Measurements from ENCODE around the gene RASGRP2.

The RASGRP2 gene

GRCh38 chr11:64736654-64737053 lies 7.3 kb downstream of the RASGRP2 start:
- no peak for FAIRE-seq

DNA sequence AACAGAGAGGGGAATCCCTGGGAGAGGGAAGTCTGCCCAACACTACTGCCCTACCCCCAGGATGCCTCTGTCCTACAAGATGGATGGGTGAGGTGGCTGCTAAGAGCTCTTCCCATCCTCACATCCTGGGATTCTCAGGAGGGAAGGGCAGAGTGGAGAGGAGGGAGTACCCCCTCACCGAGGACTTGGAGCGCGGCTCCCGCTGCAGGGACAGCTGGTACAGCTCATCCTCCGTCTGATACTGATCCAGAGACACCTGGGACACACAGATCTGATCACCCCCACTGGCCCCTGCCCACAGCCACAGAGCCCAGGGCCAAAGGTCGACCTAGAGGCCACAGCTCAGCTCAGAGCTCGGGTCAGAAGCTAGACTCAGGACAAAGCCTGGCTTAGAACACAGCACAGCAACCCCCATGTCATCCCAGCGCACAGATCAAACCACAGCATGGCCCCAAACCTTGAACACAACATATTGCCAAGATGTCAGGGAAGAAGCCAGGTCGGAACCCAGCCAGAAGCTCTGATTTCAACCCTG lies 8.2 kb downstream of the RASGRP2 start:
- FAIRE-seq: no peak

DNA sequence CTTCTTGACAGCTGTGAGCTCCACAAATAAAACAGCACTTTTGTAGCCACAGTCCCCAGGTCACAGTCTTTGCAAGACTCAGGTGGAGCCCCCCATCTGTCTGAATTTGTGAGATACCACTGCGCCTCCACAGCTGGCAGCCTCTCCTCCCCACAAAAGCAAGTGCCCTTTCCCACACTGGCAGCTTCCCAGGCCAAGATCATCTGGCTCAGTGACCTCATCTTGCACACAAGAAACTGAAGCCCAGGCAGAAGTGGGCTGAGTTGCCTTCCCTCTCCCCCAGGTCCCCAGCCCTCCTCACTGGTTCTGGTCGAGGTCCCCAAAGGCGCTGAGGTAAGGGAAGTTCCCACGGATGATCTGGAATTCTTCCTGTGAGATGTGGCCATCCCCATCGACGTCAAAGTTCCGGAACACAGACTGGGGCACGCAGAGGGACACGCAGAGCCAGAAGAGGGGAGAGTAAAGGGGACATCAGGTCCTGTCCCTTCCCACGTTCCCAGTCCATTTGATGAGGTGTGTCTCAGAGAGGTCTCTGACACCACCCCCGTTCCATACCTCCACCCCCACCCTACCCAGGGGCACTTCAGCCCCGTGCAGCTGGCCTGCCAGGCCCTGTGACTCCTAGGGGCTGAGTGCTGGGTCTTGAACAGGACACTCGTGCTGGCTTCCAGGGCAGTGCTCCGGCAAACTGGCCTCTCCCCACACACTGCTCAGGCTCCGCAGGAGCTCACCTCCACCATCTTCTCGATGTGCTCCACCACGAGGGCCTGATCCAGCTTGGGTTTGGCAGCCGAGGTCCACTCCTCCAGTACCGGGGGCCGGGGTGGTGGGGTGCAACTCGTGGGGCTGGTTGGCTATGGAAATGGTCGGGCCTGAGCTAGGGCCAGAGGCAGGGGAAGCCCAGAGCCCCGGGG lies 8.9 kb downstream of the RASGRP2 start:
- FAIRE-seq: no peak

GRCh38 chr11:64731601-64732000 lies 12.3 kb downstream of the RASGRP2 start:
- FAIRE-seq: no peak

DNA sequence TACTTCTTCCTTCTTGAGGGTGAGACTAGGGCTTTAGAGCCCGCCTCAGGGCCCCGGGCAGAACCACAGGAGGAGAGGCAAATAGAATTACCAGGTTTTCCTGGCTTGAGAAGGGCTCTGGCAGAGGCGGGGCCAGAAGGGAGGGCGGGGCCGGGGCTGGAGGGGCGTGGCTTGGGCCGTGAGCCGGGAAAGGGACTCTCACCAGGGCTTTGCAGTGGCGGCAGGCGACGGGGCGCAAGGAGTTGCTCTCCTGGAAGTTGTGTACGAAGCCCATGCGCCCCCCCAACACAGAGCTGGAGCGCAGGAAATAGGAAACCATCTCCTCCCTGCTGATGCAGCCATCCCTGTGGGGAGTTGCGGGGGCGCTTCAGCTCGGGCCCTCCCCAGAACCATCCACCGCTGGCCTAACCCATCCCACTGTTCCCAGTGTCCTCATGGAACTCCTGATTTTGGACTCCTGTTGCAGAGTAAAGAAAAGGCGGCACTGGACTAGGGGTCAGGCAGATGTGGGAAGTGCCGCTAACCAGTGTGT lies 14.0 kb downstream of the RASGRP2 start:
- no peak for FAIRE-seq

DNA sequence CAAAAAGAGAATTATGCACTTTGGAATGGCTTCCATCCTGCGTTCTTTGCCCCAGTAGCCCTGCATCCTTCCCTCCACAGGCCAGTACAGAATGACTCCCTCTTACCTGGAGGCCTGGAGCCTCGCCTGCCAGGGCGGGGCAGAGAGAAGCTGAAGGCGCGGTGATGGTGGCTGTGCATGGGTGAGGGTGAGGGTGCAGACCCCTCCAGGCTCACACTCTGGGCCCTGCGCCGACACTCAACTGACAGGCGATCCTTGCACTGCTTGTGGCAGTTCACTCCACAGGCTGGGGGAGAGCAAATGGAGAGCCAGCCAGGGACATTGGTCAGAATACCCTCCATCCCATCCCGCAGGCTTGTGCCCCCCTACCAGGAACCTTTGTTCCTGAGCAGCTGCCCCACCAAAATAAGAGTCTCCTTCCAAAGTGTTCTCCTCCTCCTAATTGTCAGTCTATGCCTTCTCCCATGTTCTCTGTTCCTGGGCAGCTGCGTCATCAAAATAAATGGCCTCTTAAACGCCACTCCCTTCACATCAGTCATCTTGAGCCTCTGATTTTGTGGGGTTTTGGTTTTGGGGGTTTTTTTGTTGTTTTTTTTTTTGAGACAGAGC lies 15.1 kb downstream of the RASGRP2 start:
- FAIRE-seq: no peak

DNA sequence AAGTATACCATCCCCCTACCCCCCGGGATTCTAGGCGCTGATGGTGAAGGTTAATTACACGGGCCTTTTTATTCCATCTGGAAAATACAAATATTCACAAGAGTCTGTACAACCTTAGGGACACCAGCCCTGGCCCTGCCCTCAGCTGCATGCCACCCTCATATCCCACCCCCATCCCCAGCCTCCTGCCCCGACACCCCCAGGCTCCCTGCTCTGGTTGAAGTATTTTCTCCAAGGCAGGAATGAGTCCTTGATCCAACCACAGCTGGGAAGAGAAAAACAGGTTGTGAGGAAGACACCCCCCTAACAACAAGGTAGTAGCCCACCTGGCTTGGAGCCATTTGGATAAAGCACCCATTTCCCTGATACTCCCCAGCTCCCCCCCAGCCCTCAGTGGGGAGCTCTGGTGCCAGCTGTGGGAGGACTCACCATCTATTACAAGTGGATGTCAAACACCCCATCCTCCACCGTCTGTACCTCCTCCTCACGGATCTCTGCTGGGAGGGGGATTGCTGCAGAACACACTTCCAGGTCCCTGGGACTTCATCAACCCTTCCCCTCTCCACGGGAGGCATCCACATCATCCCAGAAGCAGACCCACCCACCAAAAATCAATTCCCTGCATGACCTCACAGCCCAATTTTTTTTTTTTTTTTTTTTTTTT lies 16.9 kb downstream of the RASGRP2 start:
- FAIRE-seq: no peak

DNA sequence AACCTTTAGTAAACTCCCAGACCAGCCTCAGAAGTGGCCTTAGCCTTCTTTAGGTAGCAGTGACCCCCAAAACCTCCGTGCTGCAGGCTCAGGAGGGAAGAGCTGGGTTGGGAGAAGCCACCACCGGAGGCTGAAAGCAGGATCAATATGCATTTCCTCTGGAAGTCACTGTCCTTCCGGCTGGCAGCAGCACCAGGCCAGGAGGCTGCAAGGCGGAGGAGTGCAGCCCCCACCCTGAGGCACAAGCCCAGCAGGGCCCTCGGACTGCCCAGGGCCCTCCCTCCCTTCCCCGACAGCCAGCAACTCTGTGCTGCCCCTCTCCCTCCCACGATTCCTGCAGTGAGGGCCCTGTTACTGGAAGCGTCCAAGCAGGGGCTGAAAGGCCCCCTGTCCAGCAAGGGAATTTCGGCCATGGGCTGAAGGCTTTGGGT lies 17.7 kb downstream of the RASGRP2 start:
- no peak for FAIRE-seq

GRCh38 chr11:64724863-64725532 lies 18.9 kb downstream of the RASGRP2 start:
- no peak for FAIRE-seq

GRCh38 chr11:64723907-64724862 lies 19.8 kb downstream of the RASGRP2 start:
- no peak for FAIRE-seq

DNA sequence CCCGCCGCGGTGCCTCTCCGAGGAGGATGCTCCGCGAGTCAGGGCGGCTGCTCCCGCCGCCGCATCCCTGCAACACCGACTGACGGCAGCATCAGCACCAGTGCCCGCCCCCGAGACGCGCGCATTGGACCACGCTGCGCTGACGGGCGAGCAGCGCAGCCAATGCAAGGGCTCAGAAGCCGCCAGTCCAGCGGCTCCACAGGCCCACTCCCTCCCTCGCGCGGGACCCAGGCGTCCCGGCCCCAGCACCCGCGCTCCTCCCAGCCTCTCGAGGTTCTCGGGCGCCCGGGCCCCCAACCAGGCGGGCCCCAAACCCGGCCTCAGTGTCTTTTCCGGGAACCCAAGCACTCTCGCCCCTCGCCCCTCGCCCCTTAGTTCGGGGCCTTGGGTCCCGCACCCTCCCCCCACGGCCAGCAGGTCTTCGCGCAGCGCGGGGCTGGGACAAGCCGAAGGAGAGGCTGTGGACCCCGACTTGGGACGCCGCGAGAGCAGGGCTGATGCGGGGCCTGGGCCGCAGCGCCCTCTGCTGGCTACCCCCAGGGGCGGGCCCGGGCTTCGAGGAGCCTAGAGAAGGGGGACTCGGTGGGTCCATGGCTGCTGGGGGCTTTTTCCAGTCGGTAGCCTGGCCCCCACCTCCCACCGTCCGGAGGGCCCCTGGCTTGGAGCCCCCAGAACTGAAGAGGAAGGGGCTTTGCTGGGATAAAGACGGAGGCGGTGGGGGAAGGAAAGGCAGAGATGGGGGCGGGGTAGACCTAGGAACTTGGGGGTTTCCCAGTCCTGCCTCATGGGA lies 20.6 kb downstream of the RASGRP2 start, which contains the start of gene NRXN2:
Gene NRXN2 (minus strand): TSS at position 81 of the 790 bp plus-strand sequence. CDS start 9,498 bp downstream, outside the sequence.
- FAIRE-seq: no peak

DNA sequence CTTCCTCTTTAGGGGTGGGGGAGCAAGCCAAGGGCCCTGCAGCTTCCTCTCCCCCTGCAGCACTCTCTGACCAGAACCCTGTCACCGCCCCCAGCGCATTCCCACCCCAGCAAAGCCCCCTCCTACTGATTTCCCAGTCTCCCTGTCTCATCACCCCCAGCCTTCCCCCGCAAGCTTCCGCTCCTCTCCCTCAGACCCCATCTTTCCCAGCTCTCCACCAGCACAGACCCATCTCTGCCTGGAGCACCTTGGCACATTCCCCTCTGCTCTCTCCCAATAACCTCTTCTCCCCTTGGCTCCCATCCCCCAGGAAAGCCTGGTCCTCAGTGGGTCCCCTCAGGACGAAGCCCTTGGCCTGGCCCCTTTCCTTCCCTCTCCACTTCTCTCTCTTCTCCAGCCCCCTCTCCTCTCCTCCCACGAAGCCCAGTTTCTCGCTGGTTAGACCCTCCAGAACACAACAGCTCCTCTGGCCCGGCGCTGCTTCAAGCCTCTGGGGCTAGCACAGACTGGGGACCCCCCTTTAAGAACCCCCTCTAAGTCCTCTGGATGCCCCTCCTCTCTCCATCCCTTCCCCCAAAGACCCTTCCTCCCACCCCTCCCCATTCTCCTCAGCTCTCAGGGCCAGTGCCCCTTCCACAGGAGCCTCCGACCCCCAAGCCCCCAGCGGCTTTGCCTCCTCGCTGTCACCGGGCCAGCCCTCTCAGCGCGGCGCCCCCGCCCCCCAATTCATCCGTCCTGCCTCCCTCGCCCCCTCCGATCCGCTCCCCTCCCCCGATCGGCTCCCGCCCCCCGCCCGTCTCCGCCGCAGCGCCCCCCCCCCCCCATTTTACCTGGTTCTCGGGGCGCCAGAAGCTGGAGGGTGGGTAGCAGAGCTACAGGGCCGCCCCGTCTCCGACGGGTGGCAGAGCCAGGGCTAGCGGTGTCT lies 21.5 kb downstream of the RASGRP2 start:
- no peak for FAIRE-seq

- FAIRE-seq: no peak
Measured at GRCh38 chr11:64721359-64721699, 22.6 kb downstream of the RASGRP2 start.

GRCh38 chr11:64720640-64721358 lies 23.1 kb downstream of the RASGRP2 start:
- FAIRE-seq: no peak

DNA sequence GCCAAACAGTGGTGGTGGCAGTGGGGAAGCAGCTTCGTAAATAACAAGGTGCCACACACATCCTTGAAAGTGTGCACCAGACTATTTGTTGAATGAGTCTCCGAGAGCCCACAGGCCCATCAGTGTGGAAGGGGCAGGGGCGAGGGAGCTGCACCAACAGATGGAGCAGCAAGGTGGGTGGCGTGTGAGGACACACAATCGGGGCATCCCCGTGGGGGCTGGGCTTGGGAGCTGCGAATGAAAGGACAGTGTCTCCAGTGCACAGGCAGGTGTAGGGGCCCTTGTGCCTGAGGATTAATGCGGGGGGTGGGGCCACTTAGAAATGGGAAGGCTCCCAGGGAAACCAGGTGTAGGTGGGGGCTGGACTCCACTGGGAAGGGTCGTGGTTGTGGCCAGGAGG lies 23.8 kb downstream of the RASGRP2 start:
- FAIRE-seq: no peak

DNA sequence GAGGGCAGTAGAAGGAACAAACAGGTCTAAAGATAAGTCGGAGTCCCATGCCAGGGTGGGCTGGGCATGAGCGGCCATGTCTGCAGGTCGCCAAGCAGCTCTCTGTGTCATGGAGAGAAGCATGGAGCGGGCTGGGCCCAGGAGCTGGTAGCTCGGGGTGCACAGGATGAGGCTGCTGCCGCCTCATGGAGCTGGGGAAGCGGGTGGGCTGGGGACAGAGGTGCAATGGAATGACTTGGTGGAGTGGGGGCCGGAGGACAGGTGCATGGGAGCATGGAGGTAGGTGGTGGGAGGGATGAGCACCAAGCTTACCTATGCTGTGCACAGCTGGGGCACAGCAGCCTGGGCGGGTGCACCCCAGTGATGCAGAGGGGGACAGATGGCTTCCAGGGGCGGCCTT lies 24.5 kb downstream of the RASGRP2 start:
- no peak for FAIRE-seq

- no peak for FAIRE-seq
Measured at GRCh38 chr11:64718780-64719124, 25.2 kb downstream of the RASGRP2 start.

- no peak for FAIRE-seq
Measured at GRCh38 chr11:64718084-64718779, 25.7 kb downstream of the RASGRP2 start.

Measured in islet of Langerhans (tissue), 1 donor.